Ishikawa (cell line): ENCODE measurements around the gene SLC6A11.

ENCODE experiments used
- CREB1 ChIP-seq: IDR thresholded peaks from 2 replicates; pipeline ENCODE4 v1.6.1; 2012; ENCODE audit warnings: low read depth
- FOXM1 ChIP-seq: IDR thresholded peaks from 2 replicates; pipeline ENCODE4 v1.6.1; 2012; ENCODE audit warnings: low read depth, borderline replicate concordance
- MAX ChIP-seq: IDR thresholded peaks from 2 replicates; pipeline ENCODE4 v1.6.1; 2012
- NFIC ChIP-seq: IDR thresholded peaks from 2 replicates; pipeline ENCODE4 v1.6.1; 2012
- RAD21 ChIP-seq: IDR thresholded peaks from 2 replicates; pipeline ENCODE4 v1.6.1; 2012; ENCODE audit warnings: low read depth
- REST ChIP-seq: IDR thresholded peaks from 2 replicates; pipeline ENCODE4 v1.6.1; 2012; ENCODE audit warnings: low read depth, mild to moderate bottlenecking
- TAF1 ChIP-seq: IDR thresholded peaks from 2 replicates; pipeline ENCODE4 v1.6.1; 2012; ENCODE audit warnings: low read depth, mild to moderate bottlenecking
- USF1 ChIP-seq: IDR thresholded peaks from 2 replicates; pipeline ENCODE4 v1.6.1; 2012
- YY1 ChIP-seq: IDR thresholded peaks from 2 replicates; pipeline ENCODE4 v1.6.1; 2012; ENCODE audit warnings: low read depth
- ZBTB7A ChIP-seq: IDR thresholded peaks from 2 replicates; pipeline ENCODE4 v1.6.1; 2012; ENCODE audit warnings: low read depth

GRCh38 chr3:10933805-10934481 lies 117.9 kb downstream of the SLC6A11 start:
- TF ChIP-seq NFIC, result no peak
- TF ChIP-seq ZBTB7A, result no peak
- TF ChIP-seq REST, result no peak
- no peak for TF ChIP-seq FOXM1
- TF ChIP-seq RAD21, result no peak
- no peak for TF ChIP-seq TAF1
- no peak for TF ChIP-seq USF1
- no peak for TF ChIP-seq YY1
- no peak for TF ChIP-seq CREB1
- no peak for TF ChIP-seq MAX
